Bronchial epithelial cell (primary cell): ENCODE results near the gene S100A11. TPM values are rescaled to one million over a fixed set of nuclear protein-coding genes. Genes with fewer than 3 reads are reported as not detected.

Source experiments
- DNase-seq: peaks from one replicate; pipeline ENCODE4 v3.0.0-alpha.2; 2010; ENCODE audit warnings: low read depth
- FAIRE-seq: peaks from 2 replicates; lab custom pipeline; 2011; peaks lifted over from hg19 to GRCh38; lab: Jason Lieb, UNC
- H3K27me3 ChIP-seq: 2 replicates; pipeline ENCODE4 v1.5.1; 2011; ENCODE audit warnings: low read length; ENCODE audit not compliant: control insufficient read depth, insufficient read depth
- H3K36me3 ChIP-seq: 2 replicates; pipeline ENCODE4 v1.5.1; 2011; ENCODE audit warnings: low read length; ENCODE audit not compliant: control insufficient read depth, insufficient read depth
- H3K4me3 ChIP-seq: 2 replicates; pipeline ENCODE4 v1.5.1; 2011; ENCODE audit warnings: mild to moderate bottlenecking, low read depth, low read length, control low read depth
- total RNA-seq: library from RNA; depleted of rRNA; stranded (reverse); fragments of >200 nt; gene quantifications from 2 replicates; pipeline ENCODE4 v1.2.1, GENCODE V29; 2014
- TF ChIP-seq, protein P1 (sequence below): IDR thresholded peaks from 2 replicates; pipeline ENCODE4 v1.5.1; 2011; ENCODE audit warnings: mild to moderate bottlenecking, moderate library complexity, low read length, control low read depth, inconsistent platforms; ENCODE audit not compliant: insufficient read depth, severe bottlenecking

The S100A11 gene
- total RNA-seq, 1 donor from 2014 or later, result 58.7 TPM

DNA sequence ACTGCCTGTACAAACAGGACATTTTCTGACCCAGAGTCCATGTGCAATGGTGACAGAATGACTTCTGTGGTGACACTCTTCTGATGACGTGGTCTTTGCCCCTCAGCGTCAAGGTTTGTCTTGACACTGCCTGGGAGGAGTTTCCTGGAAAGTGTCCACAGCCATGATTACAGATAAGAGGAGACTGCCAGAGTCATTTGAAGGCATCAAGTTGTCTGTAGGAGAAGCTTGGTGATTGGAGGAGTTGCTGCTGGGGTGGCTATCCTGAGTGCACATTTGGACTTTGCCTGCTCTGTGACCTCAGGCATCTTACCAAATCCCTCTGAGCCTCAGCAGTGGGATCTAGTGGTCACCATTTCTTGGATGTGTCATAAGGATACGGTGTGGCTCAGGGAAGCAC is 34.3 kb upstream of the S100A11 start:
- TF ChIP-seq, protein P1, sequence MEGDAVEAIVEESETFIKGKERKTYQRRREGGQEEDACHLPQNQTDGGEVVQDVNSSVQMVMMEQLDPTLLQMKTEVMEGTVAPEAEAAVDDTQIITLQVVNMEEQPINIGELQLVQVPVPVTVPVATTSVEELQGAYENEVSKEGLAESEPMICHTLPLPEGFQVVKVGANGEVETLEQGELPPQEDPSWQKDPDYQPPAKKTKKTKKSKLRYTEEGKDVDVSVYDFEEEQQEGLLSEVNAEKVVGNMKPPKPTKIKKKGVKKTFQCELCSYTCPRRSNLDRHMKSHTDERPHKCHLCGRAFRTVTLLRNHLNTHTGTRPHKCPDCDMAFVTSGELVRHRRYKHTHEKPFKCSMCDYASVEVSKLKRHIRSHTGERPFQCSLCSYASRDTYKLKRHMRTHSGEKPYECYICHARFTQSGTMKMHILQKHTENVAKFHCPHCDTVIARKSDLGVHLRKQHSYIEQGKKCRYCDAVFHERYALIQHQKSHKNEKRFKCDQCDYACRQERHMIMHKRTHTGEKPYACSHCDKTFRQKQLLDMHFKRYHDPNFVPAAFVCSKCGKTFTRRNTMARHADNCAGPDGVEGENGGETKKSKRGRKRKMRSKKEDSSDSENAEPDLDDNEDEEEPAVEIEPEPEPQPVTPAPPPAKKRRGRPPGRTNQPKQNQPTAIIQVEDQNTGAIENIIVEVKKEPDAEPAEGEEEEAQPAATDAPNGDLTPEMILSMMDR, result no peak
- Histone ChIP-seq H3K36me3 (no peaks in the 10 kb centered on the region), H3K4me3 (no peak overlapping the region), H3K27me3 (peaks cover 5% of the 10 kb centered on the region)
- DNase-seq, result no peak
- no peak for FAIRE-seq

DNA sequence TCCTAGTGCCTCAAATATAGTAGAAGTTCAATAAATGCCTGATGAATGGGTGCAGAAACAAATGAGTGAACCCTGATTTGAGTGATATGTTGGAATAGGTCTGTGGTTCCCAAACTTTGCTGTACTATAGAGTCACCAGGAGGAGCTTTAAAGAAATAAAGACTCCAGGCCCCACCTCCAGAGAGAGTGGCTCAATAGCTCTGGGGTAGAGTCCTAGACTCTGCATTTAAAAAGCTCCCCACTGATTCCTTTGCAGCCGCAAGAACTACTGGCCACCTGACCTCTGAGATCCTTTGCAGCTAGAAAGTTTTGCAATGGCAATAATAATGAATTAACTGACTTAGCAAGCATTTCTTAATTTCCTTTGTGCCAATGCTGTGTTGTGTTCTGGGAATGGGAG is 31.1 kb upstream of the S100A11 start:
- DNase-seq (no peak), FAIRE-seq (no peak)
- H3K4me3 ChIP-seq, result no peak overlapping the region
- no peaks in the 10 kb centered on the region for H3K36me3 ChIP-seq
- H3K27me3 ChIP-seq, result peaks cover 5% of the 10 kb centered on the region
- TF ChIP-seq, protein P1, result no peak

DNA sequence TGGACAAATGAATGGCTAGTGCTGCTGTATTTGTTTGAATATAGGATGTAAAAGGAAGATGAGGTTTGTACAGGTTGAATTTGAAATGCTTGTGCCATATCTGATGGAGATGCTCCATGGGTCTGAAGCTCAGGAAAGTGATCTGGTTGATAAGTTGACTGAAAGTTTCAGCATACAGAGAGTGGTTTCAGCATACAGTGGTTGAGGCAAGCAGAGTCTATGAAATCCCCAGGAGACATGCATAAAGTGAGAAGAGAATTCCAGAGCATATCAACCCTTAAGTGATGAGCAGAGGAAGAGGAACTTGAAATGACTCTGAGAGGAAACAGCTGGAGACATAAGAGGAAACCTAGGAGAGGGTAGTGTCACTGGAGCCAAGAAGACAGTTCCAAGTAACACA is 30.3 kb upstream of the S100A11 start:
- Histone ChIP-seq H3K4me3 (no peak overlapping the region), H3K27me3 (peaks cover 5% of the 10 kb centered on the region), H3K36me3 (no peaks in the 10 kb centered on the region)
- FAIRE-seq (no peak), DNase-seq (no peak)
- TF ChIP-seq, protein P1, result no peak

DNA sequence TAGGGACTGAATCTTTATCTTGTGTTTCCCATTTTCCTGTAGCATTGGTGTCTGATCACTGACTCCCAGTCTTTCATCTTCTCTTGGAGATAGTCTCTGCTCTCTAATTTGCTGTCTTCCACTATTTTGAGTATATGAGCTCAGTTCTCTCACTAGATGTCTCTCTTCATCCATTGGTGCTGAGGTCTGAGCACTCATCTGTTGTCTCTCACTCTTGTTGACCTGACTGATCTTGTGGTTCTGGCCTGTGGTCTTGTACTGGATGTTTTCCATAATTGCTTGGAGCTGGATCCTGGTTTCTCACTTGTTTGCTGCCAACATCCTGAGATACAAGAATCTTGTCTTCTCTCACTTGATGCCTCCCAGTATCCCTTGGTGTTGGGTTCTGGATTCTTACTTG is 25.1 kb upstream of the S100A11 start:
- Histone ChIP-seq H3K4me3 (no peak overlapping the region), H3K27me3 (peaks cover 9% of the 10 kb centered on the region), H3K36me3 (no peaks in the 10 kb centered on the region)
- TF ChIP-seq, protein P1, result no peak
- DNase-seq (no peak), FAIRE-seq (peak; percentile 13)

DNA sequence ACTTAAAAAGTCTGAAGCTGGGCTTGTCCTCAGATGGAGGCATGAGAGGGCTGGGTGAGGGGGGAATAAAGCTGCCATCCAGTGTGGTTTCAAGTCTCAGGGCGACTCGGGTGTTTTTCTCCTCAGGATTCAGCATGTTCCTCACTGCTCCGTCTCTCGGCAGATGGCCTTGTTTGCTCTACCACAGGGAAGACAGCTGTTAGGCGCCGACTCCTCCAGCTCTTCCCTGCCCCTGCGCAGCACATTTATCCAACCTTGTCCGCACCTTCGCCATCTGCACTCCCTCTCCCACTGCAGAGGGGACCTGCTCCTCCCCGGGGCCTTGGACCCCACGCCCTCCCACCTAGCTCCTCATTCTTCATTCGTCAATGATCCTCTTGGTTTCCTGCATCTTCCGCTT is 16.6 kb upstream of the S100A11 start:
- FAIRE-seq, result no peak
- no peaks in the 10 kb centered on the region for H3K36me3 ChIP-seq
- DNase-seq, result no peak

DNA sequence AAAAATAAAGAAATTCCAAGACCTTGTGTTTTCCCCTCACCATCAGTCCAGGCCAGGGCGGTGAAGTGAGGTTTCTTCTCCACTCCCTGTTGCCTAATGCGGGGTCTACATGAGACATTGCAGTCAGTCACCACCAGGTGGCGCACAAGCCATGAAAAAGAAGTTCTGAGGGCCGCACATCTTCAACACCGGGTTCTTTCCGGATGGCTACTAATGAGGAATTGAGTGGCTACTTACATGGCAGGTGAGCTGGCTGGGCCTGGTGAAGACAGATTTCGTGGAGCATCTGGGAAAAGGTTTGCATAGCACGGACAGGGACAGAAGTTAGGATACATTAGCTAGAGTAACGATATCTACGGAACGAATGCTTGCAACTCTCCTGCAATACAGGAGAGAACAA is 15.8 kb upstream of the S100A11 start:
- peak; percentile 74 for DNase-seq
- TF ChIP-seq, protein P1, result peak; percentile 79
- no peaks in the 10 kb centered on the region for H3K36me3 ChIP-seq

More for the DNA sequence above, 16.6 kb upstream of the S100A11 start:
- Histone ChIP-seq H3K4me3 (no peak overlapping the region), H3K27me3 (peaks cover 2% of the 10 kb centered on the region)
- TF ChIP-seq, protein P1, result no peak

More for the DNA sequence above, 15.8 kb upstream of the S100A11 start:
- FAIRE-seq, result peak; percentile 18
- Histone ChIP-seq H3K4me3 (no peak overlapping the region), H3K27me3 (peaks cover 2% of the 10 kb centered on the region)
